OCI-LY7 (cell line): ENCODE data around the gene PIEZO1.

Experiments used
- EZH2phosphoT487 ChIP-seq: fragments of 200-600 bp; sonication (generic); IDR thresholded peaks from 2 replicates; pipeline ENCODE4 v1.6.1; 2018; ENCODE audit warnings: low read depth, borderline replicate concordance, mild to moderate bottlenecking, mixed run types, antibody characterized with exemption, low read length, moderate library complexity, mixed read lengths
- TF ChIP-seq, protein P1 (sequence below): fragments of 200-600 bp; sonication (generic); conservative IDR thresholded peaks from 2 replicates; pipeline ENCODE4 v1.5.1; 2014; ENCODE audit warnings: mild to moderate bottlenecking, antibody characterized with exemption, low read length, moderate library complexity, mixed read lengths

DNA sequence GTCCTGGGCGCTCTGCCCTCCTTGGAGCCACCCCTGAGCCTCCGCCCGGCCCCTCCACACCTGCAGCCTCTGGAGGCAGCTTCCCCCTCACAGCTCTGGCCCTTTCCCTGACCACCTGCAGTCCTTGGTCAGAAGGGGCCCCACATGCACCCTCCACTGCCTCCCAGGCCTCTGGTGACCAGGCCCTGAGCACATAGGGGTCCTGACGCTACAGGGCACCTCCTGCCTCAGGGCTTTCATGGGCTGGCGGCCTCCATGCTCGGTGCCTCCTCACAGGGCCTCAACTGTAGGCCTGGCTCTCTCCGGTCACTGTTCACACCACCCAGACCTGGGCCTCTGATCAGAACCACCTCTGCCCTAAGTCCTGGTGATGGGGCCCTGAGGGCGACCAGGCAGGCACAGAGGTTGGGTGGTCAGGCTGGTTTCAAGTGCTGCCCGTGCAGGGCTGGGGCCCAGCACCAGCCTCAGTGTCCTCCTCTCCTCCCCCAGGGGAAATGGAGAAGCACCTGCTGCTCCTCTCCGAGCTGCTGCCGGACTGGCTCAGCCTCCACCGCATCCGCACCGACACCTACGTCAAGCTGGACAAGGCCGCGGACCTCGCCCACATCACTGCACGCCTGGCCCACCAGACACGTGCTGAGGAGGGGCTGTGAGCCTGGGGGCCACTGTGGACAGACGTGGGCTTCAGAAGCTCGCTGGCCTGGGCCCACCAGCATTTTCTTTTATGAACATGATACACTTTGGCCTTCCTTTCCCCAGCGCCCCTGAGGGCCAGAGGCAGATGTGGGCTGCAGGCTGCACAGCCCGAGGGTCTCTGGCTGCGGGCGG is 22.8 kb upstream of the PIEZO1 start:
- TF ChIP-seq, protein P1, sequence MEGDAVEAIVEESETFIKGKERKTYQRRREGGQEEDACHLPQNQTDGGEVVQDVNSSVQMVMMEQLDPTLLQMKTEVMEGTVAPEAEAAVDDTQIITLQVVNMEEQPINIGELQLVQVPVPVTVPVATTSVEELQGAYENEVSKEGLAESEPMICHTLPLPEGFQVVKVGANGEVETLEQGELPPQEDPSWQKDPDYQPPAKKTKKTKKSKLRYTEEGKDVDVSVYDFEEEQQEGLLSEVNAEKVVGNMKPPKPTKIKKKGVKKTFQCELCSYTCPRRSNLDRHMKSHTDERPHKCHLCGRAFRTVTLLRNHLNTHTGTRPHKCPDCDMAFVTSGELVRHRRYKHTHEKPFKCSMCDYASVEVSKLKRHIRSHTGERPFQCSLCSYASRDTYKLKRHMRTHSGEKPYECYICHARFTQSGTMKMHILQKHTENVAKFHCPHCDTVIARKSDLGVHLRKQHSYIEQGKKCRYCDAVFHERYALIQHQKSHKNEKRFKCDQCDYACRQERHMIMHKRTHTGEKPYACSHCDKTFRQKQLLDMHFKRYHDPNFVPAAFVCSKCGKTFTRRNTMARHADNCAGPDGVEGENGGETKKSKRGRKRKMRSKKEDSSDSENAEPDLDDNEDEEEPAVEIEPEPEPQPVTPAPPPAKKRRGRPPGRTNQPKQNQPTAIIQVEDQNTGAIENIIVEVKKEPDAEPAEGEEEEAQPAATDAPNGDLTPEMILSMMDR: no peak
- no peak for TF ChIP-seq EZH2phosphoT487
